HG03066 (cell line): ENCODE data around the gene AKAP13.

Experiments used
- ATAC-seq: cut with Tn5 transposase; IDR thresholded peaks from one replicate; pipeline ENCODE4 v1.9.1; 2021; ENCODE audit warnings: low read depth; ENCODE audit not compliant: unreplicated experiment

AKAP13 gene

DNA sequence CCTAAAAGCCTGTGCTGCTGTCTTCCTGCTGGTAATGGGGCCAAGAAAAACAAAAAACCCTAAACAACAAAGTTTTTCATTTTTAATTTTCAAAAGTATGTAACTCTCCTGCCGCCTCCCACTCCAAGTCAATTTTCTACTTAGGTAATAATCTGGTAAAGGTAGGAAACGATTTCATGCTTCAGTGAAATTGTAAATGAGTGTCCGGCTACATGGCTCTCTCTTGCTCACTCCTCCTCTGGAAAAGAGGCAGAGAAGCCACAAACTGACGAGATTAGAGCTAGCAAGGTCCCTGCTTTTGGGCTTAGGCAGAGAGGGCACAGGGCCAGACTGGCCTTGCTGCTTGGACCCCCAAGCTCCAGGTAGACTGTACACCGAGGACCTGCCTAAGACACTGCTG is 390.9 kb downstream of the AKAP13 start:
- no peak for ATAC-seq

DNA sequence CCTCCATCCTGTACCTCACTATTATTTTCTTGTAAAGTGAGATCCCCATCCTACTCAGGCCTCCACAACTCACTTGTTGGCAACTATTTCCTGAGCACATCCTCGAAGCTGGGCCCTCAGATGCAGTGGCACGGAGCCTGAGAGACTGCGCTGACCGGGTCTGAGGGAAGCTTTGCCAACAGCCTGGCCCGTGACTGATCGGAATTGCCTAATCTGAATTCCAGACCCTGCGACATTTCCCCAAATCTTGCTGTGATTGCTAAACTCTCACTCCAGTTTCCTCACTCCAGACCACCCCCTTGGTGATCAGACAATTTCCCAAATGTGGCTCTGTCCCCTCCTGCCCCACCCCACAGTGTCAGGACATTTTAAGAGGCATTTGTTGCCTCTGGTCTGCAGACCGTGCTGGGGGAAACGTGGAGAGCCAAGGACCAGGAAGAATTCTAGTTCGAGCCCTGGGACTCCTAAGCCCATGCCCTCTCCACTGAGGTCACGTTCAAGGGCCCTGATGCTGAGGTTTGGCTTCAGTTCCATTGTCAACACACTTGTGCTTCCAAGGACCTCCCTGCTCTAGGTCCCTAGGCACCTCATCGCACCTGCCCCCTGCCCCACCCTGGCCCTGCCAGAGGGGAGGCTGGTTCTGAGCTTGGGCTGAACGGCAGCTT is 391.5 kb downstream of the AKAP13 start:
- no peak for ATAC-seq

DNA sequence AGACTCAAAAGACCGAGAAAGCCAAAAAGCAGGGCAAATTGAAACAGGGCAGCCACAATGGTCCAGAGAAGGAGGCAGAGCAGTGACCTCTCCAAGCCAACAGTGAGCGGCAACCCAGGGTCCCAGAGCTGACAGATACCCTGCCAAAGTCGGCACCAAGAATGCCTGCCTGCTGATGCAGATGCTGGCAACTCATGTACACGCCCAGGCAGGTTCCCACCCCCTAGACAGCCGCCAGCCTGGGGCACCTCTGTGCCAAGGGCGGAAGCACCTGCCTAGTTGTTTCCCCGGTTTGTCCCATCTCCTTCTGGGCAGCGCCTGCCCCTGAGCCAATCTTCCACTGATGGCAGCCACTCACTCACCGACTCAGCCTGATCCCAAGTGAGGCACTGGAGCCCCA is 392.3 kb downstream of the AKAP13 start:
- ATAC-seq, result no peak

DNA sequence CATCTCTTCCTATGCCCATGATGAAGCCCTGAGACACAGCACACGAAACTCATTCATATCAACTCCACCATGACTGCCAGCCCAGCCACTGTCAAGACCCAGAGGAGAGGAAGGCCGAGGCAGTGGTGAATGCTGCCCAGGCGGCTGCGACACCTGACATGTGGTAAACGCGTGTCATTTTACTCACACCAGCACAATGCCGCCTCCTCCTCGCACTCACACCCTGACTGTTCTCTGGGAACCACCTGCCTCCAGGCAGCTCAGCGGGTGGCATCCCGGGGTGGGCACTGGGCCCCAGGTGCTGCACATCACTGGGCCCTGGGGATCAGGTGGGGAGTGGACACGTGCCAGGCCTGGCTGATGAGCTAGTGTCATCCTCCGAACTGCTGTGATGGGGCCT is 392.8 kb downstream of the AKAP13 start:
- no peak for ATAC-seq

DNA sequence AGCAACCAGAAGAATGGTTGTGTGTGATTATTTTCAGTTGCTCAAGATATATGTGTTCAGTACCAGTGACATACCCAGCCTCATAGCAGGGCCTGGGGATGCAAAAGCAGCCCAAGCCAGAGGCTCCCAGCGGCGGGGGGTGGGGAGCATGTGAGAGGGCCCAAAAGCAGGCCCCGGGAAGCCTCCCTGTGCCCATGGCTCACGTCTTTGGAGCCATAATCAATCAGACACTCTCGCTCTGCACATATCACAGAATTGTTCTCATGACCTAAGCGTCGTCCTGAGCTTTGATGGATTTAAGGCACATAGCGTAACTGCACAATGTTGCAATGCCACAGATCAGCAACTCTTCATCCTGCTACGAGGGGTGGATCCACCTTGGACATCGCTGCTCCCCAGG is 393.6 kb downstream of the AKAP13 start:
- no peak for ATAC-seq

DNA sequence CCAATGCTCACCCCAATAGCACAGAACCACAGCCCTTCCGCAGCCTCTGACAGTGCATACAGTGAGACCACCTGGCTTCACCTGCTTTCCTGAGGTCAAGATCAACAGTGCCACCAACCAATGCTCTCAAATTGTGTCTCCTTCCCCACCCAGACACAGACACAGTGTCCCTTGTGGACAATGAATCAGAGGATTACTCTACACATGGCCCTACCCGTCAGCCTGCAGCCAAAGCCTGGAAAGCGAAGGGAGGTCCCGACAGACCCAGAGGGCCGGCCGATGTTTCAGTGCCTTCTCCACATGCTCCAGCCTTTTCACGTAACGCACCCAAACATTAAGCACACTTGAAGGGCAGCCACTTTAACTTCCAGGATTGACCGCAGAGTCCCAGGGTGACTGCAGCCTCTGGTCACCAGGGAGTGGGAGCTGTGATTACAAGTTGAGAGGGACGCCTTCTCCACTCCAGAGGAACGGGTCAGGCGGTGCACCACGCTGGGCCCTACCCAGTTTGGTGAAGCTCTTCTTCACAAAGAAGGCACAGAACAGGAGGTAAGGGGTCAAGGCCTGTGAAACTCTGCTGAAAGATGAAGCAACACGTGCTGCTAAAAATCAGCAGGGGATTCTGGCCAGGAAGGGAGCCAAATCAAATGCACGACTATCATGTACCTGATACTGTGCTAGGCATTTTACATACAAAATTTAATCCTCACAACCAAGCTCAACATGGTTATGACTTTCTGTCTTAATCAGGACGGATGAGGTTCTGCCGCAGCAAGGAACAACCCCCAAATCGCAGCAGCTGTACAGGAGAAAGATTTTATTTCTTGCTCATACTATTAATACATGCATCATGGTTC is 397.1 kb downstream of the AKAP13 start:
- ATAC-seq, result no peak

DNA sequence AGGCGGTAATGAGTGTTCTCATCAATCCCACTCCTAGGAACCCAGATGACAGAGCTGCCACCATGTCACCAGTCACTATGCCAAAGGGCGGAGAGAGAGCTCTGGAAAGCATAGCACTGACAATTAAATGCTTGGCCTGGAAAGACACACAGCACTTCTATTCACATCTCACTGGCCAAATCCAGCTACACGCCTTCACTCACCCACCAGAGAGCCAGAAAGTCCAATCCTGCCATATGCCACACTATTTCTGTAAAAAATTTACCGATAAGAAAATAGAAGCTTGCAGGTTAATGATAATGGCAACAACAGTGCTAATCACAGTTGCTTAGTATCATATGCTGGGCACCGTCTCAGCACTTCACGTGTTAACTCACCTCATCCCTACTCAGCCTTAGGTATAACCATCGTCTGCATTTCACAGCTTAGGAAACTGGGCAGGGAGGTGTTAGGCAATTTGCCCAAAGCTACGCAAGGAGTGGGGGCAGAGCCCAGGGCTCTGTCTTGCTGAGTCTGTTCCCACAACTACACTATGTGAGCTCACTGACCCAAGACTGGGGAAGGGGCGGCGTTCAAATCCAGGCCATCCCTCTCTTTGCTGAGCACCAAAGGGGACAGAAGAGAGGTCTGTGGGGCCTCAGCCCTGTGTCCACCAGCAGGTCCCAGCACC is 397.8 kb downstream of the AKAP13 start:
- ATAC-seq, result no peak

DNA sequence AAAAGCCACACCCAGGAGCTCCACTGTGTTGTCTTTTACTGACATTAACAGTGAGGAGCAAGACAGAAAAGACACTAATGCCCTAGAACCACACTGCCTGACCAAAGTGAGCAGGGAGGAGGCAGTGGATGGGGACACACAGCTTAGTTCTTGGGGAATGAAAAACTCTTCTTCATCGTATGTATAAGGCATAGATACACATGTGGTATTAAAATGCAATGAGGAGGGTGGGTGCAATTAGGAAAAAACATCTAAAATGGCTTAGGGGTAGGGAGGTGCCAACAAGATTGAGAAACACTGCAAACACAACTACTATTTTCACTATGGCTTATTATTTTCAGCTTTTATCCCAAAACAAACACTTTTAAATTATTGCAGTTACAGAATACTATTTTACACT is 398.8 kb downstream of the AKAP13 start:
- ATAC-seq, result no peak

DNA sequence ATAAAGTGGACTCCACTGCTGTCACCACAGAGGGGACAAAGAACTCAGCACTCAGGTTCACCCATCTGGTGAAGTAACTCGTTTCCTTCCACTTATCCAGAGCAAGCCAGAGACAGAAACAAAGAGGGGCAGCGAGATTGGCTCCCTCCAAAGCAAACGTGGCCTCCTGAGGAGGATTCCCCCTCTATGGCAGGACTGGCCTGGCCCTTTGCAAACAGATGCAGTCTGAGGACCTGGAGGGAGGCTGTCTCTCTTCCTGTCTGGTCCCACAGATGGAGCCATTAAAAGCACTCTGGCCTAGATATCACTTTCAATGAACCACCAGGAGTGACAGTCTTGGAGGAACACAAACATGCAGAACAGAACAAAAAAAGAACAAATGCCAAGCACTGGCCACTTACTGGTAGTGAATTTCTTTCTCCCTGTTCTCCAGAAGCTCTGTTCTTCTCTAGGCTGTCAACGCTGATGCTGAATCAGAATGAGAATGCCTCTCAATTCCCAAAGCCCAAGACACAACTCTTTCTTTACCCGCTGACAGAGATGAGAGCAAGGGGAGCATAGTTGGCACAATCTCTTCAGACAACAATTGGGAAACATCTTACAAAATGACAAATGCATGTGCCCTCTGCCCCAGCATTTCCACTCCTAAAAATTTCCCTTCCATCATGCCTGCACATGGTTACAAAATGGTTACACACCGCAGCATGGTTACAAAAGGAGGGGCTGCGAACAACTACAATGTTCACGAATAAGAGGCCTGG is 400.0 kb downstream of the AKAP13 start:
- no peak for ATAC-seq

DNA sequence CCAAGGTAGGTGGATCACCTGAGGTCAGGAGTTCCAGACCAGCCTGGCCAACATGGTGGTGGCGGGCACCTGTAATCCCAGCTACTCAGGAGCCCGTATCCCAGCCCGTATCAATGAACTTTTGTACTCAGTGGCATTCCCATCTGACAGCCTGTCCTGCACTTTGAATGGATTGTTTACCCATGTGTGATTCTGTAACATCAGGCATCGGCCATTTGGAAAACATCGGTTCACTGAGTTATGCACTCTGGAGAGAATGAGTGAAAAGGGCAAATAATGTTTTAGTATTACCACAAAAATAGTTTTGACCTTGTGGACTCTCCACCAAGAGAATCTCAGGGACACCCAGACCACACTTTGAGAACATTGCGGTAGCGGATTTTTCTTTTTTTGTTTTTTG is 400.7 kb downstream of the AKAP13 start:
- no peak for ATAC-seq

DNA sequence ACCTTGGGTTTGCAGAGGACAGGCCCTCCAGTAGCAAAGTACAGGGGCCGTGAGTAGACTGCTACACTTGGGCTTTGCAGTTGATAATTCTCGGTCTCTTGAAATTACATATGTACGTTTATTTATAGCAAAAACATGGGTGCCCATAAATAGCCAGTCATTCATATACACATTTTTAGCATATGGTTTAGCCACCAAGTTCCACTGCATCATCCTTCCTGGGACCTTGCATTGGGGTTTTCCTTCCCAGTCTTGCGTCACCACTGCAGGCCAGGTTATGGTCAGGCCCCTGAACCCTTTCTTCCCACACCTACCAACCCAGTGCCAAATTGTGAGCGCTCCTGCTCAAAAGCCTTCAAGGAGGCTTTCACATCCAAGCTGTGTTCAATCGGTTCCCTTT is 401.7 kb downstream of the AKAP13 start:
- ATAC-seq, result no peak

DNA sequence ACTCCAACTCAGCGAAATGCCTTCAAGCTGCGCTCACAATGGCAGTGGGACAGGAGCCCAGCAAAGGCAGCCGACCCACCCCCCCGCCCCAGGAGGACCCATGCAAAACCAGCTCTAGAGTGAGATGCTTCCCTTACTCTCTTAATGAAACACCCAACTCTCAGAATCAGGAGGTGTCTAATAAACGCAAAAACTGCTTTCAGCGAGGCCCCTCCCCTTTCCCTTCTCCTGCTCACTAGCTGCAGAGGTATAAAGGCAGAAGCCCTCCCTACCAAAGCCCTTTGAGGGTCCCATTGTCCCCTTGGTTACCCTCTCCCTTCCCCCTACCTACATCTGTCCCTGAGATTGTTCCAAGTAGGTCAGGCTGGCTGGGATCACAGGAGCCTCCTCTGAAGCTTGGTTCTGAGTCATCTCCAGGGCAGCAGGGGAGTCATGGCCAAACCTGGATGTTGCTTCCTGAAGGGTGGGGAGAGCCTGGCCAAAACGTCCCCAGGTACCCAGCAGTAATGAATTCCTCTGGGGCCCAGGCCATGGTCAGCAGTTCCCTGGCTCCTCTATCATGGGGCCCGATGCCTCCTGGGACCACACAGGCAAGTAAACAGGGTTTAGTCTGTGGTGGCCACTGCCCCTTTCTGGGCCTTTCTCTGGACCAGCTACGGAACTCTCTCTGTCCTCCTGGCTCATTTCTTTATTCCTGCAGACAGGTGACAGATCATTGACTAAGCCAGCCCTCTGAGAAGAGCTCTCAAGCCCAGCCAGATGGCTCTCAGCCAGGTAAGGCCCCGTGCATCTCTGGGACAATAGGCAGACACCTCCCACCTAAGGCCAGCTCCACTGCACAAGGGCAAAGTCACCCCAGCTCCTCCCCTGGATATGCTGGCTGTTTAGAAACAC is 405.7 kb downstream of the AKAP13 start:
- no peak for ATAC-seq

DNA sequence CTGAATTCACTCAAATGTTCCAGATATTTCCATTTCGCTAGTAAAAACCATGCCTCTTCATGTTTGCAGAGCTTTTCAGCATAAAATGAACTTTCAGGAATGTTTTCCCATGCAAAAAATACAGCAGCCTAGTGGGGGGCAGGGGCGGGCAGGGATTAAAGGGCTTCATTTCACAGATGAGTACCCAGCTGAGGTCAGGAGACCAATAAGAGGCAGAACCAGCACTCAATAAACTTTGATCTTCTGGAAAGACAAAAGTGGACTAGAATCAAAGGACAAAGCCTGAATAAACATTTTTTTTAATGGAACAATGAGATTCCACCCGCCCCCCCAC is 406.3 kb downstream of the AKAP13 start:
- no peak for ATAC-seq

DNA sequence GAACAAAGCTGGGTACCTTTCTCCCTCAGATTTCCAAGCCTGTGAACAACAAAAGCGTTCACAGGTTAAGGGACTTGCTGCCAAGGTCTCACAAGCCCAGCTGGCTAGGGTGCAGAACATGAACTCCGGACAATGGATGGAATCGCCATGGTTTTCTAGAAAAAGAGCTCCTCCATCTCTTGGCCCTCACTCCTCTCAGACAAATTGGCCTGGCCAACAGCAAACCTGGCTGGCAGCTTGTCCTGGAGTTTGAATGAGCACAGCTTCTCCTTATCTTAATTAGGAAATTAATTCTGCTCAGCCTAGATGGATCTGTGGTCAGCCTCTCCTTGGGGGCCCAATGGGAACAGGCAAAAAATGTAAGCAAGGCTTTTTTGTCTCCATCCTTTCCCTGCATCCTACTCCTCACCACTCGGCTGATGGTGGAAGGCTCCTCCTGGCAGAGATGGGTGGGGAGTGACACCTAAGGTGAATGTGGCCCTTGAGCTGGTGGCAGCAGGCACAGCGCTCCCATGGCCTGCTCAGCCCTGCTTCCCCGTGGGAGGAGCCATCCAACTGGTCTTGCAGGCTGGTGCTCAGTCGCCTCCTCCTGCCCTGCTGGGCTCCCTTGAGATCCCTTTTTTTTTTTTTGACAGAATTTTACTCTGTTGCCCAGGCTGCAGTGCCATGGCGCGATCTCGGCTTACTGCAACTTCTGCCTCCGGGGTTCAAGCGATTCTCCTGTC is 408.5 kb downstream of the AKAP13 start:
- no peak for ATAC-seq

DNA sequence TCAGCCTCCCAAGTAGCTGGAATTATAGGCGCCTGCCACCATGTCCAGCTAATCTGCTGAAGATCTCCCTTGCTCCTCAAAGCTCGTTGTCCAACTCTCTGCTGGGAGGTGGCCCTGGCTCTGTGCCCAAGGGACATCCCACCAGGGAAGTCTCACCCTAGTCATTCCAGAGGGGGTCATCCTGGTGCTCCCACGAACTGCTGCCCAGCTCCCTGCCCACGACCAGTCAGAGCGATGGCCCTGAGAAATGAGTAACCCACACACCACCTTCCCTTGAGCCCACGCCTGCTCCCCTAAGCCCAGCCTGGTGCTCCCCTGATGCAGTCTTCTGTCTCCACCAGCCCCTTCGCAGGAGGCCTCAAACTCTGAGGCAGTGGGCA is 409.1 kb downstream of the AKAP13 start:
- no peak for ATAC-seq

DNA sequence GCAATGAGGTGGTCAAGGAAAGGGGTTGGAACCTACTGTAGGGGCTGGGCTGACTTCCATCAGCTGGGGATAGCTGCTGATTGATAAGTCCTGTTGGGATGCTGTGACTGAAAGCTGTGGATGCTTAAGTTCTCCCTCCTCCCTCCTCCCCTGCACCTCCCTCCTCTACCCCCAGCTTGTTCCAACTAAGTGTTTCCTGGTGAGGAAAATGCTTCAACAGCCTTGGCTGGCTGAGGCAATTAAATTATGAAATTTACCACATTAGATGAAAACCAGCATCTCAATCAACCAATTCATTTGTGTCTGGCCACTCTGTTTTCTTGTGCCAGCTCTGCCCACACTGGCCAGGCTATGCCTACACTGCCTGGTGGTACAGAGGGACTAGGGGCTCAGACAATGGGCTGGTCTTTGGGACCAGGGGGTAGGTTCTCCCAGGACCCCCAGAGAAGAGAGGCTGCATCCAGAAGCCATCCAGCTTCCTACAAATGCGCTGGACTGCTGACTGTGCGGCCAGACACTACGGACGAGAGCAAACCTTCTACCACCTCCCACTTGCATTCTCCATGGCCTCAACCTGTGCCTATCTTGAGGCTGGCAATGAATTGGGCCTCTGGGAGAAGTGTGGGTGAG is 411.8 kb downstream of the AKAP13 start:
- ATAC-seq, result no peak

DNA sequence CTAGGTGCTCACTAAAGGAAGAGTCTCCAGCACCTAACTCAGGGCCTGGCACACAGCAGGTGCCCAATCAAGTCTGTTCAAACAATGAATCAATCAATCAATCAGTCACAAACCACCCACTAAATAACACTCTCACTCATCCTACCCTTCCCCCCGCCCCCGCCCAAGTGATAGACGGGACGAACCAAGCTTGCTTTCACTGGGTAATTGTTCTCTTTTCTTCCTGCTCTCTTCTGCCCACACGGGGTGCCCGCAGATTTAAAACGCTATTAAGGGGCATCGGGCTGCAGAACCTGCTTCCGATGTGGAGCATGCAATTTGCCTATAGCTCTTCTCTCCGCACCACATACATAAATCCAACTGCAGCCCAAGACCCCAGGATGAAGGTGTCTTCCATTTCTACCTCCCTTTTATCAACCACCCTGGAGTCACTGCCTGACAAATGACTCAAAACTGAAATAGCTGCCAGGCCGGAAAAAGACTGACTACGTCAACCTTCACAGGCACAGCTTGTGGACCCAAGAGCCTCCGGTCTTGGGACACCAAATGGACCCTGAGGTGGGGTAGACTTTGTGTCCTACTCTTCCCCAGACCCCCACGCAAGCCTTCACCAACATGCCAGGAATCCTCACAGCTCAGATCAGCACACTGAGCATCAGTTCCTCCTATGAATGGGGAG is 412.6 kb downstream of the AKAP13 start:
- ATAC-seq, result no peak
